IMR-90 (cell line): ENCODE measurements around the gene ITGB5.

ENCODE experiments used
- CEBPB ChIP-seq: IDR thresholded peaks from 2 replicates; pipeline ENCODE4 v1.6.1; 2012; ENCODE audit warnings: low read depth, low read length, improper control_type of control experiment
- MAFK ChIP-seq: IDR thresholded peaks from 2 replicates; pipeline ENCODE4 v1.6.1; 2012; ENCODE audit warnings: low read depth, low read length, improper control_type of control experiment
- POLR2A ChIP-seq: IDR thresholded peaks from 2 replicates; pipeline ENCODE4 v1.6.1; 2012; ENCODE audit warnings: mild to moderate bottlenecking, low read depth, low read length
- RAD21 ChIP-seq: IDR thresholded peaks from 2 replicates; pipeline ENCODE4 v1.6.1; 2012; ENCODE audit warnings: low read length, improper control_type of control experiment
- TF ChIP-seq, protein P1 (sequence below): conservative IDR thresholded peaks from 2 replicates; pipeline ENCODE4 v1.5.1; 2012; ENCODE audit warnings: mild to moderate bottlenecking, low read depth, low read length, improper control_type of control experiment

DNA sequence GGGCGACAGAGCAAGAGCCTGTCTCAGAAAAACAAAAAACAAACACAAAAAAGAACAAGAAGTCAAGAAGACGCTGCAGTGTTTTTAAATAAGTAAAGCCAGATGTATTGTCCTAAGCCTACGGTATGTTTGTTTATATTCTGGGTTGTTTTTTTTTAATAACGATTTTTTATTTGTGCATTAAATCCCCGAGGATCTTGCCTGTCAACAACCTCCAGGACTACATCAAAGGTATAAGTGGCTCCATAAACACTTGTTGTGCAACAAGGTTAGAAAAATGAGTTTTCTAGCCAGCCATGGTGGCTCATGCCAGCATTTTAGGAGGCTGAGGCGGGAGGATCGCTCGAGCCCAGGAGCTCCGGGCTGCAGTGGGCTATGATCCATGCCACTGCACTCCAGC is 26.1 kb downstream of the ITGB5 start:
- TF ChIP-seq, protein P1, sequence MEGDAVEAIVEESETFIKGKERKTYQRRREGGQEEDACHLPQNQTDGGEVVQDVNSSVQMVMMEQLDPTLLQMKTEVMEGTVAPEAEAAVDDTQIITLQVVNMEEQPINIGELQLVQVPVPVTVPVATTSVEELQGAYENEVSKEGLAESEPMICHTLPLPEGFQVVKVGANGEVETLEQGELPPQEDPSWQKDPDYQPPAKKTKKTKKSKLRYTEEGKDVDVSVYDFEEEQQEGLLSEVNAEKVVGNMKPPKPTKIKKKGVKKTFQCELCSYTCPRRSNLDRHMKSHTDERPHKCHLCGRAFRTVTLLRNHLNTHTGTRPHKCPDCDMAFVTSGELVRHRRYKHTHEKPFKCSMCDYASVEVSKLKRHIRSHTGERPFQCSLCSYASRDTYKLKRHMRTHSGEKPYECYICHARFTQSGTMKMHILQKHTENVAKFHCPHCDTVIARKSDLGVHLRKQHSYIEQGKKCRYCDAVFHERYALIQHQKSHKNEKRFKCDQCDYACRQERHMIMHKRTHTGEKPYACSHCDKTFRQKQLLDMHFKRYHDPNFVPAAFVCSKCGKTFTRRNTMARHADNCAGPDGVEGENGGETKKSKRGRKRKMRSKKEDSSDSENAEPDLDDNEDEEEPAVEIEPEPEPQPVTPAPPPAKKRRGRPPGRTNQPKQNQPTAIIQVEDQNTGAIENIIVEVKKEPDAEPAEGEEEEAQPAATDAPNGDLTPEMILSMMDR, result no peak
- TF ChIP-seq POLR2A, result no peak
- no peak for TF ChIP-seq MAFK
- TF ChIP-seq CEBPB, result peak; percentile 28; the same call in 1 of the 2 replicates
- no peak for TF ChIP-seq RAD21
